GM18868 (cell line): ENCODE results near the gene SEPTIN2.
"Not testable (repeated sequence)": the region's sequence is repeated elsewhere in the genome, so short reads cannot be mapped to it uniquely, and the experiment has no call there.

ENCODE experiments used
- ATAC-seq: cut with Tn5 transposase; IDR thresholded peaks from one replicate; pipeline ENCODE4 v1.9.1; 2021; ENCODE audit warnings: mild to moderate bottlenecking, moderate library complexity; ENCODE audit not compliant: unreplicated experiment

Gene SEPTIN2

GRCh38 chr2:241378816-241379215 is 63.1 kb downstream of the SEPTIN2 start:
- ATAC-seq: no peak

DNA sequence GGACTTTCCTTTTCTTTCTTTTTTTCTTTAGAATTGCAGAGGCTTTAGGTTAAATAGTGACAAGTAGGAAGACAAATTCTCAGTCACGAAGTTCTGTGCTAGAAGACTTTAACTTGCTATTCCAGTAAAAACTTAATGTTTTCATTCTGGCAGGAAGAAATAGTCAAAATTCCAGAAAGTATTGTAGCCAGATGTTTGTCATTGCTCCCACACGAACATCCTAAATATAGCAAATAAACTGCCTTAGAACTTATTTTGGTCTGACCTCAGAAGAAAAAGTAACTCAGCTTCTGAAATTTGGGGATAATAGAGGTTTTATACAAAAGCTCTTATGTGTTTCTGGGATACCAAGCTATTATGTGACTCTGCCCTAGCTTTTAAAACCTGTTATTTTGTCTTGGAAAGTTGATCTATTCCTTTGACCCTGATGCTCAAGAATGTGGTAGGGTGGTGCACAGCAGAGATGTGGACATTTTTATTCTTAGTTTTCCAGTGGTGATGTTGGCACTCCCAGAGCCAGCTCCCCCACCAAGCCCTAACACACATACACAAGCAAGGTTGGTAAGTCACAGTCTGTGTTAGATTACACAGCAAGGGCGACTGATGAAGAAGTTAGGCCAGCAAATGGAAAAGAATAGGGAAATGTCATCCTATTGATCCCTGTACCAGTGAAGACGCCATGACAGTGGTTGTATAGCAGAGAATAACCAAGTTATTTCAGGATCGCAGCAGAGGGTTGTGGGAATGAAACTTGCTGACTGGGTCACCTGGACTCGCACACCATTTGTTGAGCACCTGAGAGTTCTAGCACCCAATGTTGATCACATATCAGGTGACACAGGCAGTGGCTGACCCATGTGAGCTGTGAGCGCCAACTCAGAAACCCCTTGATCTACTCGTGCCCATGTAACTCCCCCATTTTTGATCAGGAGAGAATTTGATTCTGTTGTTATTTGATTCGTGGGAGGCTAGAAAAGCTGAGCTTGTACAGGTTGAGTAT is 64.1 kb downstream of the SEPTIN2 start:
- no peak for ATAC-seq

DNA sequence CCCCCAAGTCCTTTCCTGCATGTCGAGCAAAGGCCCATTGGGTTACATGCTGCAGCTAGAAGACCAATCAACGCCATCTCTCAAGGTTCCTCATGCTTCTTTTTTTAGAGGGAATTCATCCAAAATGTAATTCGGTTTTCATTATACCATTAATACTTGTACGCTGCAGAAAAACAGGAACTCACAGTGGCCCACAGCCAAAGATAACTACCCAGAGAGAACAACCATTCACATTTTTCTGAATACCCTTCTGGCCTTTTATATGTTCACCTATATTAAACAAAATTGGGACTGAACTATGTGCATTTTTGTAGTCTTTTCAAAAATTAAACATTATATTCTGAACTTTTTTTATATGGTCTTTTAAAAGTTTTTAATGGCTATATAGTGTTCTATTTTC is 66.1 kb downstream of the SEPTIN2 start:
- ATAC-seq: no peak

DNA sequence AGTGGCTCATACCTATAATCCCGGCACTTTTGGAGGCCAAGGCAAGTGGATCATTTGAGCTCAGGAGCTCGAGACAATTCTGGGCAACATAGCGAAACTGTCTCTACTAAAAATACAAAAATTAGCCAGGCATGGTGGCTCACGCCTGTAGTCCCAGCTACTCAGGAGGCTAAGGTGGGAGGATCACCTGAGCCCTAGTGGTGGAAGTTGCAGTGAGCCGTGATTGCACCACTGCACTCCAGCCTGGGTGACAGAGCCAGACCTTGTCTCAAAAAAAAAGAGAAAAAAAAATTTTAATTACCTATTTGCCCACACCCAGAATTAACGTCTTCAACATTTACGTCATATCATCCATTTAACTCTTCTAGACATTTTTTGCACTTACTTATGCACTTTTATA is 69.7 kb downstream of the SEPTIN2 start:
- not testable (repeated sequence) for ATAC-seq

GRCh38 chr2:241386519-241386918 is 70.8 kb downstream of the SEPTIN2 start:
- ATAC-seq: no peak

GRCh38 chr2:241389697-241390096 is 74.0 kb downstream of the SEPTIN2 start:
- no peak for ATAC-seq

DNA sequence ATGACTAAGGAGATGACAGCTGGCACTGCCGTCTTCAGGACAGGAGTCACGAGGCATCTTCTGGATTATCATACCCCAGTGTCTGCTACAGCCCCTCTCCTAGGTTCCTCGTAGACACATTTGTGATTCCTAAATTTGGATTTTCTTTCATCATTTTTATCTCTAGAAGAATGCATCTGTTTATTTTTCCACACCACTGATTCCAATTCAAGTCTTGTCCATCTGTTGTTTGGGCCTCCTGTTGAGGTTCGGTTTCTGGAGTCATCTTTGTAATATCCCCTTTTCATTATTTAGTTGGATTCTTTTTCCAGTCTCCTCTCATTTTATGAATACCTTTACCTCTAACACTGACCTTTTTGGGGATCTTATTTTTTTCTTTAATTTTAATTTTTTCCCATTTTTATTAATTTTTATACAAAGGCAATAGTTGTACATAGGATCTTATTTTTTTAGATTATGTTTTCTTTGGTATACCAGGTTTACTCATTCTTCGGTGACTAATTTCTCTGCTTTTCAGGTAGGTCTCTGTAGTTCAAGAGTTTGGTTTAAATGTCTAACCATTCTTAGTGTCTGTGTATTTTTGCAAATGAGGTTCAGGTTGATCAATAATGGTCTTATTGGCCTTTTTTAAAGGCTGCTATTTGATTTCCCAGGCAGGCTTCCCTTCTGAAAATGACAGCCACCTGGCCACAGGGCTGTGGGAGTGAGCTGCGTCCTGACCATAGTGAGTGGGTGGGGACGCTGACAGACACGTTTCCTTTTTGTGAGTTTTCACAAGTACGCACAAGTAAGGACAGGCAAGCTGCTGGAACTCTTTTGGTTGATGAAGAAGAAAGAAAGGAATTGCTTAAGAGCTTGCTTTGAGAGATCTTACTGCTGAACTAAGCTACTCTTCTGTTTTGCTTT is 74.8 kb downstream of the SEPTIN2 start:
- no peak for ATAC-seq

GRCh38 chr2:241391892-241392665 is 76.4 kb downstream of the SEPTIN2 start:
- ATAC-seq: no peak

DNA sequence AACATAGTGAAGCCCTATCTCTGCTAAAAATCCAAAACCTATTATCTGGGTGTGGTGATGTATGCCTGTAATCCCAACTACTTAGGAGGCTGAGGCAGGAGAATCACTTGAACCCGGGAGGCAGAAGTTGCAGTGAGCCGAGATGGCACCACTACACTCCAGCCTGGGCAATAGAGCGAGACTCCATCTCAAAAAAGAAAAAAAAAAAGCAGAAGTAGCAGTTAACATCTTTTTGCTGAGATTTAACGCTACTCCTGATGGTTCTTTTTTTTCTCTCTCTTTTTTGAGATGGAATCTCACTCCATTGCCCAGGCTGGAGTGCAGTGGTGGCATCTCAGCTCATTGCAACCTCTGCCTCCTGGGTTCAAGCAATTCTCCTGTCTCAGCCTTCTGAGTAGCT is 77.0 kb downstream of the SEPTIN2 start:
- ATAC-seq: not testable (repeated sequence)

GRCh38 chr2:241393524-241394196 is 77.9 kb downstream of the SEPTIN2 start:
- no peak for ATAC-seq

DNA sequence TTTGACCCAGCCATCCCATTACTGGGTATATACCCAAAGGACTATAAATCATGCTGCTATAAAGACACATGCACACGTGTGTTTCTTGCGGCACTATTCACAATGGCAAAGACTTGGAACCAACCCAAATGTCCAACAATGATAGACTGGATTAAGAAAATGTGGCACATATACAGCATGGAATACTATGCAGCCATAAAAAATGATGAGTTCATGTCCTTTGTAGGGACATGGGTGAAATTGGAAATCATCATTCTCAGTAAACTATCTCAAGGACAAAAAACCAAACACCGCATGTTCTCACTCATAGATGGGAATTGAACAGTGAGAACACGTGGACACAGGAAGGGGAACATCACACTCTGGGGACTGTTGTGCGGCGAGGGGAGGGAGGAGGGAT is 81.1 kb downstream of the SEPTIN2 start:
- not testable (repeated sequence) for ATAC-seq

- ATAC-seq: no peak
These were observed 84.5 kb downstream of the SEPTIN2 start for GRCh38 chr2:241399941-241400922.
